Lung (tissue), 12 donors: Measurements from ENCODE around the gene CDH24. TPM values are rescaled to one million over a fixed set of nuclear protein-coding genes. Genes with fewer than 3 reads are reported as not detected.

Experiments used
- ATAC-seq: fragments of 200-7000 bp; cut with Tn5 transposase; one replicate; pipeline ENCODE4 v1.9.1; 2020; ENCODE audit warnings: moderate number of reproducible peaks; ENCODE audit not compliant: insufficient read depth, low FRiP score
- DNase-seq, 3 donors: peaks; one replicate each; pipeline ENCODE4 v3.0.0-alpha.2; 2013 to 2017
- H3K27ac ChIP-seq, 2 donors: one replicate each; pipeline ENCODE4 v1.5.1; 2013; ENCODE audit warnings: mild to moderate bottlenecking in 2 of 2, moderate library complexity in 2 of 2, control low read depth in 1 of 2, inconsistent platforms in 1 of 2, low read depth in 1 of 2, low read length in 1 of 2
- H3K27me3 ChIP-seq, 3 donors: one replicate each; pipeline ENCODE4 v1.5.1; 2013; ENCODE audit warnings: low read length in 2 of 3; ENCODE audit not compliant: control insufficient read depth in 3 of 3, insufficient read depth in 3 of 3
- H3K36me3 ChIP-seq, 4 donors: one replicate each; pipeline ENCODE4 v1.5.1; 2013; ENCODE audit warnings: low read length in 4 of 4, mild to moderate bottlenecking in 1 of 4, moderate library complexity in 1 of 4; ENCODE audit not compliant: control insufficient read depth in 4 of 4, insufficient read depth in 4 of 4
- H3K4me1 ChIP-seq, 5 donors: one replicate each; pipeline ENCODE4 v1.5.1; 2013; ENCODE audit warnings: low read length in 5 of 5, mild to moderate bottlenecking in 2 of 5, moderate library complexity in 1 of 5; ENCODE audit not compliant: control insufficient read depth in 5 of 5, insufficient read depth in 5 of 5
- H3K4me3 ChIP-seq: one replicate; pipeline ENCODE4 v1.5.1; 2013; ENCODE audit warnings: mild to moderate bottlenecking, control low read depth, moderate library complexity
- H3K9ac ChIP-seq, 2 donors: one replicate each; pipeline ENCODE4 v1.5.1; 2013; ENCODE audit warnings: low read length in 2 of 2, control low read depth in 1 of 2; ENCODE audit not compliant: insufficient read depth in 1 of 2
- H3K9me3 ChIP-seq, 4 donors: one replicate each; pipeline ENCODE4 v1.5.1; 2013; ENCODE audit warnings: low read length in 3 of 4, mild to moderate bottlenecking in 1 of 4, moderate library complexity in 1 of 4; ENCODE audit not compliant: control insufficient read depth in 4 of 4, insufficient read depth in 3 of 4
- CTCF ChIP-seq: IDR thresholded peaks from 2 replicates; pipeline ENCODE4 v1.5.1; 2012; ENCODE audit warnings: mild to moderate bottlenecking; ENCODE audit errors: control extremely low read depth, extremely low read depth
- WGBS, 2 donors: extraction: QIAGEN DNeasy Blood & Tissue Kit; methylation state at CpG; one replicate each; pipeline ENCODE4 v1.1.7; 2013; 5-methylcytosine and 5-hydroxymethylcytosine counted together
- polyA plus RNA-seq, 2 donors: library from polyadenylated mRNA; stranded (reverse); fragments of 200-250 nt; gene quantifications; one replicate each; pipeline ENCODE4 v1.2.1, GENCODE V29; 2013
- total RNA-seq, 2 donors: library from RNA; depleted of rRNA in 1 of 2; stranded (reverse); fragments of >200 nt in 1 of 2; gene quantifications; one replicate each; pipeline ENCODE4 v1.2.1, GENCODE V29; 2014 to 2021
- donor health status: control.
- donor health status: control.
- donor health status: Bipolar disorder and iron deficiency.
- donor health status: healthy.
- donor health status: DM: yes; HTN: yes; CAD: no.

Gene CDH24
- total and polyA plus RNA-seq, 4 donors: 2.0 to 4.8 (median 4.4) TPM

DNA sequence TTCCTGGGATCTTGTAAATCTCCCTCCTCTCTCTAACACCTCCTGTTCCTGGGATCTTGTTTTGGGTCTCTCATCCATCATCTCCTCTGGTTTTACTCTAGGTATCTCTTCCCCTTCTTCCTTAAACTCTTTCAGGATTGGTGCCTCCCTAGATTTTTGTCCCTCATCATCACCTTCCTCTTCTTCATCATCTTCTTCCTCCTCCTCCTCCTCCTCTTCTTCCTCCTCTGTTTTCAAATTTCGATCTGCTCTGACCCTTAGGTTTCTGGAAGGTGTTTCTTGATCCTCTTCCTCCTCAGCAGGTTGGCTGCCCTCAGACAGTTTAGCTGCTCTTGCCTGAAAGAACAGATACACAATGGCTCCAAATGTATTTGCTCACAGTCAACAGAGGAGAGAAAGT lies 23.2 kb upstream of the CDH24 start:
- no peak overlapping the region for H3K4me3 ChIP-seq
- DNase-seq (no peak), ATAC-seq (no peak)
- H3K4me1 ChIP-seq: no peaks in the 10 kb centered on the region
- H3K27me3 ChIP-seq: no peaks in the 10 kb centered on the region
- H3K9me3 ChIP-seq: no peaks in the 10 kb centered on the region
- H3K36me3 ChIP-seq: peaks cover 40 to 70% (median 52%) of the 10 kb centered on the region in 4 donors
- no peak overlapping the region for H3K9ac ChIP-seq
- no peak for TF ChIP-seq CTCF
- 73 to 77% methylated on average over 1 of the region's 1 CpG for WGBS, 2 donors
- no peak overlapping the region for H3K27ac ChIP-seq

- Histone ChIP-seq H3K36me3 (peaks cover 43 to 72% (median 52%) of the 10 kb centered on the region in 4 donors), H3K9me3 (no peaks in the 10 kb centered on the region), H3K27ac (peak overlapping the region in 1 of 2 donors; percentile 38)
These were observed 22.4 kb upstream of the CDH24 start for GRCh38 chr14:23079716-23080115.

DNA sequence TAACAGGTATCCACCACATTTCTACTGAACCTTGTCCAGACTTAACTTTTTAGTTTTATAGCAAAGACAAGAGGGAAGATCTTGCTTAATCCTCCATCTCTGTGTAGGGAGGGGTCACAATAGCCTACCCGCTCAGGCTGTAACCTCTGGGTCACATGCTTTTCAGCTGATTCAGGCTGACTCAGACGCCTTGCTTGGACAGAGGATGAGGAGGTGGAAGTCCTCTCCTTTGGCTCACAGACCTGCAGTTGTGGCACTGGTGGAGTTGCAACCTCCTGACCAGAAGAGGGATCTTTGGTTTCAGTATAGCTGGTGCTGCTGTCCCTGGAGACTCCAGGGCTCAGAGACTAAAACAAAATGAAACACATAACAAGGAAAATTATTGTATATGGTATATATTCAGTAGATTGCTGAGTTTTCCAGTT lies 21.4 kb upstream of the CDH24 start:
- no peak overlapping the region for H3K4me3 ChIP-seq
- no peak for TF ChIP-seq CTCF
- DNase-seq: no peak
- H3K27me3 ChIP-seq: no peaks in the 10 kb centered on the region
- H3K4me1 ChIP-seq: no peaks in the 10 kb centered on the region
- H3K27ac ChIP-seq: peak overlapping the region in 1 of 2 donors; percentile 84
- H3K9me3 ChIP-seq: no peaks in the 10 kb centered on the region
- peak; percentile 87 for ATAC-seq
- no peak overlapping the region for H3K9ac ChIP-seq
- H3K36me3 ChIP-seq: peaks cover 43 to 76% (median 53%) of the 10 kb centered on the region in 4 donors
- WGBS, 2 donors: 19 to 37% methylated on average over 2 of the region's 2 CpGs

More at GRCh38 chr14:23079716-23080115, 22.4 kb upstream of the CDH24 start:
- WGBS, 2 donors: 89 to 91% methylated on average over 2 of the region's 2 CpGs
- Histone ChIP-seq H3K4me1 (no peaks in the 10 kb centered on the region), H3K4me3 (no peak overlapping the region), H3K27me3 (no peaks in the 10 kb centered on the region), H3K9ac (no peak overlapping the region)
- TF ChIP-seq CTCF: no peak
- ATAC-seq (no peak), DNase-seq (no peak)

GRCh38 chr14:23077962-23078361 lies 20.6 kb upstream of the CDH24 start:
- H3K36me3 ChIP-seq: peaks cover 45 to 75% (median 52%) of the 10 kb centered on the region in 4 donors
- ATAC-seq (no peak), DNase-seq (no peak)
- no peaks in the 10 kb centered on the region for H3K4me1 ChIP-seq
- TF ChIP-seq CTCF: no peak
- no peak overlapping the region for H3K9ac ChIP-seq
- H3K4me3 ChIP-seq: no peak overlapping the region
- H3K9me3 ChIP-seq: no peaks in the 10 kb centered on the region
- no peaks in the 10 kb centered on the region for H3K27me3 ChIP-seq
- WGBS, 2 donors: 89% methylated on average over 5 of the region's 5 CpGs
- peak overlapping the region; percentile 13 to 84 for H3K27ac ChIP-seq
